Neural cell (in vitro differentiated cells): Measurements from ENCODE around the gene MRPS5. TPM values are rescaled to one million over a fixed set of nuclear protein-coding genes. Genes with fewer than 3 reads are reported as not detected.

Source experiments
- H2AFZ ChIP-seq: fragments of 200-600, 300-800 bp; sonication (generic), shearing (Covaris generic); 2 replicates; pipeline ENCODE4 v1.6.0; 2014; ENCODE audit warnings: low read depth, mild to moderate bottlenecking, antibody characterized with exemption, low read length, moderate library complexity
- H3F3A ChIP-seq: fragments of 200-600 bp; shearing (Covaris generic); 2 replicates; pipeline ENCODE4 v1.6.1; 2016; ENCODE audit warnings: mild to moderate bottlenecking, moderate library complexity, mixed read lengths, antibody characterized with exemption, low read length; ENCODE audit not compliant: insufficient read depth, poor library complexity, severe bottlenecking
- H3K27ac ChIP-seq: fragments of 200-600, 300-800 bp; sonication (generic), shearing (Covaris generic); 2 replicates; pipeline ENCODE4 v1.5.1; 2014; ENCODE audit warnings: mild to moderate bottlenecking, low read length, moderate library complexity
- H3K27me3 ChIP-seq: fragments of 300-800, 200-600 bp; sonication (generic), shearing (Covaris generic); 2 replicates; pipeline ENCODE4 v1.6.0; 2014; ENCODE audit warnings: mild to moderate bottlenecking, low read depth, low read length, moderate library complexity; ENCODE audit not compliant: insufficient read depth
- H3K36me3 ChIP-seq: fragments of 300-800, 200-600 bp; sonication (generic), shearing (Covaris generic); 2 replicates; pipeline ENCODE4 v1.5.1; 2014; ENCODE audit warnings: mild to moderate bottlenecking, antibody characterized with exemption, low read length, moderate library complexity; ENCODE audit not compliant: insufficient read depth
- H3K4me2 ChIP-seq: fragments of 300-800, 200-600 bp; sonication (generic), shearing (Covaris generic); 2 replicates; pipeline ENCODE4 v1.6.0; 2014; ENCODE audit warnings: mild to moderate bottlenecking, low read length
- H3K4me3 ChIP-seq: fragments of 300-800, 200-600 bp; sonication (generic), shearing (Covaris generic); 2 replicates; pipeline ENCODE4 v1.5.1; 2014; ENCODE audit warnings: mild to moderate bottlenecking, low read length, moderate library complexity
- H3K79me2 ChIP-seq: fragments of 200-600 bp; shearing (Covaris generic); replicated peaks from 2 replicates; pipeline ENCODE4 v1.6.0; 2014; ENCODE audit warnings: mild to moderate bottlenecking, low read length, moderate library complexity; ENCODE audit not compliant: insufficient read depth
- H3K9ac ChIP-seq: fragments of 300-800, 200-600 bp; sonication (generic), shearing (Covaris generic); 2 replicates; pipeline ENCODE4 v1.6.1; 2016; ENCODE audit warnings: mild to moderate bottlenecking, low read length, mixed read lengths
- H3K9me2 ChIP-seq: fragments of 200-600 bp; shearing (Covaris generic); 2 replicates; pipeline ENCODE4 v1.6.1; 2016; ENCODE audit warnings: mild to moderate bottlenecking, low read length, mixed read lengths; ENCODE audit not compliant: insufficient read depth
- H3K9me3 ChIP-seq: fragments of 200-600, 300-800 bp; sonication (generic), shearing (Covaris generic); 2 replicates; pipeline ENCODE4 v1.6.1; 2016; ENCODE audit warnings: mild to moderate bottlenecking, mixed run types, low read length, moderate library complexity, mixed read lengths
- H4K20me1 ChIP-seq: fragments of 200-600 bp; shearing (Covaris generic); 2 replicates; pipeline ENCODE4 v1.6.1; 2016; ENCODE audit warnings: mild to moderate bottlenecking, mixed run types; ENCODE audit not compliant: insufficient read depth
- CTCF ChIP-seq: fragments of 450-650 bp; IDR thresholded peaks from 2 replicates; pipeline ENCODE4 v1.5.1; 2014; ENCODE audit warnings: antibody characterized with exemption, mild to moderate bottlenecking, moderate library complexity; ENCODE audit not compliant: poor library complexity, severe bottlenecking
- EP300 ChIP-seq: fragments of 450-650 bp; conservative IDR thresholded peaks from 2 replicates; pipeline ENCODE4 v1.6.1; 2014; ENCODE audit warnings: antibody characterized with exemption, mild to moderate bottlenecking, moderate library complexity; ENCODE audit not compliant: poor library complexity, severe bottlenecking
- EZH2 ChIP-seq: fragments of 200-600, 300-800 bp; shearing (Covaris generic), sonication (generic); IDR thresholded peaks from 2 replicates; pipeline ENCODE4 v1.6.1; 2014; ENCODE audit warnings: antibody characterized with exemption, low read length, borderline replicate concordance, mild to moderate bottlenecking; ENCODE audit not compliant: insufficient read depth, poor library complexity, severe bottlenecking
- MXI1 ChIP-seq: fragments of 450-650 bp; conservative IDR thresholded peaks from 2 replicates; pipeline ENCODE4 v1.6.1; 2014; ENCODE audit warnings: antibody characterized with exemption, mild to moderate bottlenecking; ENCODE audit not compliant: poor library complexity, severe bottlenecking
- POLR2AphosphoS5 ChIP-seq: IDR thresholded peaks from 2 replicates; pipeline ENCODE4 v1.6.1; 2012
- RAD21 ChIP-seq: fragments of 450-650 bp; conservative IDR thresholded peaks from 2 replicates; pipeline ENCODE4 v1.6.1; 2014; ENCODE audit warnings: antibody characterized with exemption, mild to moderate bottlenecking, moderate library complexity
- REST ChIP-seq: IDR thresholded peaks from 2 replicates; pipeline ENCODE4 v1.6.1; 2012; ENCODE audit warnings: borderline replicate concordance
- SMC3 ChIP-seq: fragments of 450-650 bp; conservative IDR thresholded peaks from 2 replicates; pipeline ENCODE4 v1.6.1; 2014; ENCODE audit warnings: antibody characterized with exemption, mild to moderate bottlenecking, moderate library complexity; ENCODE audit not compliant: poor library complexity
- TAF1 ChIP-seq: IDR thresholded peaks from 2 replicates; pipeline ENCODE4 v1.6.1; 2012; ENCODE audit warnings: low read depth
- polyA plus RNA-seq: library from polyadenylated mRNA; depleted of rRNA; stranded (reverse); fragments of >200 nt; gene quantifications from 2 replicates; pipeline ENCODE4 v1.2.3, GENCODE V29; 2014

The MRPS5 gene
- polyA plus RNA-seq, 1 donor from 2014 or later = 167 TPM

DNA sequence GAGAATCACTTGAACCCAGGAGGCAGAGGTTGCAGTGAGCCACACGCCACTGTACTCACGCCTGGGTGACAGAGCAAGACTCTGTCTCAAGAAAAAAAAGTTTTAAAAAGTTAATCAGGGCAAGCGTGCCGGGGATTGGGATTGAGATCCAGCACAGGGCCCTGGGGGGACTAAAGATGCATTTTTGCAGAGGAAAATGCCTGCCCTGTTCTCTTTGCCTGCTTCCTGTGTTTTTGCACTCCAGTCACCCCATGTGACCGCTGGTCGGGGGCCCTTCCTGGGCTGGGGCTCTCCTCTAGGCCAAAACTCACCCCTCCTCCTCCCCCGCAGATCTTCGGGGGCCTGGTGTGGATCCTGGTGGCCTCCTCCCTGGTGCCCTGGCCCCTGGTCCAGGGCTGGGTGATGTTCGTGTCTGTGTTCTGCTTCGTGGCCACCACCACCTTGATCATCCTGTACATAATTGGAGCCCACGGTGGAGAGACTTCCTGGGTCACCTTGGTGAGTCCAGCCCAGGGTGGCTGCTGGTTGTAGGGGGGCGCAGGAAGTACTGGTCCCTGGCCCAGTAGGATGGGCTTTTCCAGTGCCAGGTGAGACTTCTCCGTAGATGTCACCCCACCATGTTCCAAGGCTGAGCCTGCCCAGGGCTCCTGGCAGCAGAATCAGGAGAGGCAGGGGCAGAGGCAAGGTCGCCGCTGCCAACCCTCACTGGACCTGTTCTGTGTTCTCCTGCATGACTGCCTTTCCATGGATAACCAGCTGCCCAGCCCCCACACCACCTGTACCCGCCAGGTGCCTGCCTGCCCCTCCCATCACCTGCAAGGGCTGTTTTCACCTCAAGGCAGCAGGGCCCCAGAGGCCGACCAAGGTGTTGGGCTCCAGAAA, 73.7 kb downstream of the MRPS5 start:
- H3K27ac ChIP-seq = no peak overlapping the region
- peaks cover 9% of the 10 kb centered on the region for H3K9me3 ChIP-seq
- no peaks in the 10 kb centered on the region for H3K9me2 ChIP-seq
- no peak for TF ChIP-seq CTCF
- no peak overlapping the region for H3K4me2 ChIP-seq
- H3K27me3 ChIP-seq = no peaks in the 10 kb centered on the region
- H4K20me1 ChIP-seq = no peaks in the 10 kb centered on the region
- H3K9ac ChIP-seq = no peak overlapping the region
- no peaks in the 10 kb centered on the region for H3F3A ChIP-seq
- H2AFZ ChIP-seq = no peak overlapping the region
- no peak overlapping the region for H3K4me3 ChIP-seq
- no peaks in the 10 kb centered on the region for H3K79me2 ChIP-seq
- H3K36me3 ChIP-seq = no peaks in the 10 kb centered on the region

GRCh38 chr2:95046371-95047112, 75.1 kb downstream of the MRPS5 start:
- Histone ChIP-seq H3K9ac (no peak overlapping the region), H3K9me3 (peaks cover 8% of the 10 kb centered on the region), H3K4me2 (no peak overlapping the region), H4K20me1 (no peaks in the 10 kb centered on the region), H3K27ac (no peak overlapping the region), H3K79me2 (no peaks in the 10 kb centered on the region), H2AFZ (no peak overlapping the region), H3K9me2 (no peaks in the 10 kb centered on the region), H3F3A (no peaks in the 10 kb centered on the region), H3K27me3 (no peaks in the 10 kb centered on the region), H3K36me3 (no peaks in the 10 kb centered on the region), H3K4me3 (no peak overlapping the region)
- TF ChIP-seq TAF1 = no peak
- TF ChIP-seq POLR2AphosphoS5 = no peak
- no peak for TF ChIP-seq REST
- no peak for TF ChIP-seq SMC3

DNA sequence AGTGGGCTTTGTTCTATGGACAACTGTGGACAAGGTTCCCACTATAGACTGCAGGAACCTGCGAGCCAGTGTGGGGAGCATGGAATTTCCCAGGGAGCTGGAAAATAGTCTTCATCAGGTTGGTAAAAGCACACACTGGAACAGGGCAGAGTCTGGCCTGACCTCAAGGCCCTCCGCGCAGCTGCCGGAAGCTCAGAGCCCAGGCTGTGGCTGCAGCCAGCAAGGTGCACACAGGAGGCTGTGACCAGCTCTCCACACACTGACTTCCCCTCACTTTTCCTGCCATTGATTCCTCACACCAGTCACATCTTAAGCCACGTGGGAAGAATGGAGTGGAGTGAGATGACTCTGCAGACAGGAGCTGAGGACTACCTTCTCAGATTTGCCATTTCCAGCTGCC, 77.0 kb downstream of the MRPS5 start:
- no peak overlapping the region for H3K4me3 ChIP-seq
- H3K79me2 ChIP-seq = no peaks in the 10 kb centered on the region
- no peaks in the 10 kb centered on the region for H4K20me1 ChIP-seq
- H3K27me3 ChIP-seq = no peaks in the 10 kb centered on the region
- no peak overlapping the region for H3K9ac ChIP-seq
- H3K36me3 ChIP-seq = no peaks in the 10 kb centered on the region
- no peaks in the 10 kb centered on the region for H3K9me2 ChIP-seq
- no peak for TF ChIP-seq SMC3
- no peak for TF ChIP-seq REST
- no peak for TF ChIP-seq CTCF
- TF ChIP-seq MXI1 = no peak
- TF ChIP-seq TAF1 = no peak
- no peak for TF ChIP-seq EZH2
- TF ChIP-seq RAD21 = no peak
- no peak for TF ChIP-seq EP300
- no peak for TF ChIP-seq POLR2AphosphoS5
- no peak overlapping the region for H3K27ac ChIP-seq
- H2AFZ ChIP-seq = no peak overlapping the region
- peaks cover 9% of the 10 kb centered on the region for H3K9me3 ChIP-seq
- H3F3A ChIP-seq = no peaks in the 10 kb centered on the region
- no peak overlapping the region for H3K4me2 ChIP-seq
